OCI-LY1 (cell line): ENCODE data around the gene DEF6.

Experiments used
- EZH2 ChIP-seq: fragments of 200-600 bp; sonication (generic), shearing (Covaris generic); IDR thresholded peaks from 2 replicates; pipeline ENCODE4 v1.8.0; 2017; ENCODE audit warnings: borderline replicate concordance, mixed run types, mild to moderate bottlenecking, antibody characterized with exemption, low read length, moderate library complexity, mixed read lengths
- TF ChIP-seq, protein P1 (sequence below): fragments of 200-600 bp; sonication (generic), shearing (Covaris generic); IDR thresholded peaks from 2 replicates; pipeline ENCODE4 v1.5.1; 2017; ENCODE audit warnings: mild to moderate bottlenecking, antibody characterized with exemption, low read length, moderate library complexity, mixed read lengths

DNA sequence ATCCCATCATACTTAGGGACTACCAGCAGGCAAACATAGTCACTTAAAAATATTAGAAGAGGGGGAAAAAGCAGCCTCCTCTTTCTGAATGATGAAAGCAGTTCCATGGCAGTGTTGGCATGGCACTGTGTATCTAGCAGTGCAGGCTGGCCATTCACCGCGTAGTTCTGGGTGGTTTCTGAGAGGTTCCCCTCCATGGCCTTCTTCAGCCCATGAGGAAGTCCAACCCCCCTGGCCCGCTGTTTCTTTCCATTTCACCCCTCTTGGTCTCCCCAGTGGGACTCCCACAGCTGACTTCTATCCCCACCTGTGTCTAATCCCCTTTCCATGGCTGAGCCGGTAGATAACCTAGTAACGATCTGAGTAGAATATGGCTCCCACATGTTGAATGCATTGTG, 61.7 kb downstream of the DEF6 start:
- TF ChIP-seq, protein P1, sequence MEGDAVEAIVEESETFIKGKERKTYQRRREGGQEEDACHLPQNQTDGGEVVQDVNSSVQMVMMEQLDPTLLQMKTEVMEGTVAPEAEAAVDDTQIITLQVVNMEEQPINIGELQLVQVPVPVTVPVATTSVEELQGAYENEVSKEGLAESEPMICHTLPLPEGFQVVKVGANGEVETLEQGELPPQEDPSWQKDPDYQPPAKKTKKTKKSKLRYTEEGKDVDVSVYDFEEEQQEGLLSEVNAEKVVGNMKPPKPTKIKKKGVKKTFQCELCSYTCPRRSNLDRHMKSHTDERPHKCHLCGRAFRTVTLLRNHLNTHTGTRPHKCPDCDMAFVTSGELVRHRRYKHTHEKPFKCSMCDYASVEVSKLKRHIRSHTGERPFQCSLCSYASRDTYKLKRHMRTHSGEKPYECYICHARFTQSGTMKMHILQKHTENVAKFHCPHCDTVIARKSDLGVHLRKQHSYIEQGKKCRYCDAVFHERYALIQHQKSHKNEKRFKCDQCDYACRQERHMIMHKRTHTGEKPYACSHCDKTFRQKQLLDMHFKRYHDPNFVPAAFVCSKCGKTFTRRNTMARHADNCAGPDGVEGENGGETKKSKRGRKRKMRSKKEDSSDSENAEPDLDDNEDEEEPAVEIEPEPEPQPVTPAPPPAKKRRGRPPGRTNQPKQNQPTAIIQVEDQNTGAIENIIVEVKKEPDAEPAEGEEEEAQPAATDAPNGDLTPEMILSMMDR, result no peak
- TF ChIP-seq EZH2, result no peak
